Osteoblast (primary cell): ENCODE data around the gene DNAH12. TPM values are rescaled to one million over a fixed set of nuclear protein-coding genes. Genes with fewer than 3 reads are reported as not detected.
A peak's percentile ranks its signal among the peaks of the same experiment; 100 is the strongest.

Experiments used
- DNase-seq: peaks from one replicate; pipeline ENCODE4 v3.0.0; 2011; ENCODE audit warnings: low spot score, mixed read lengths; ENCODE audit not compliant: insufficient read length; ENCODE audit errors: missing footprints
- H2AFZ ChIP-seq: 2 replicates; pipeline ENCODE4 v1.6.0; 2011; ENCODE audit warnings: mild to moderate bottlenecking, low read length
- H3K27ac ChIP-seq: 2 replicates; pipeline ENCODE4 v1.5.1; 2011; ENCODE audit warnings: mild to moderate bottlenecking, low read depth, low read length, moderate library complexity
- H3K27me3 ChIP-seq: 2 replicates; pipeline ENCODE4 v1.6.0; 2012; ENCODE audit warnings: mild to moderate bottlenecking, control low read depth, inconsistent platforms, low read length, moderate library complexity; ENCODE audit not compliant: insufficient read depth
- H3K36me3 ChIP-seq: 2 replicates; pipeline ENCODE4 v1.5.1; 2011; ENCODE audit warnings: mild to moderate bottlenecking, low read length, control low read depth, moderate library complexity; ENCODE audit not compliant: insufficient read depth
- H3K4me1 ChIP-seq: 2 replicates; pipeline ENCODE4 v1.5.1; 2011; ENCODE audit warnings: mild to moderate bottlenecking, low read length, control low read depth, moderate library complexity; ENCODE audit not compliant: insufficient read depth
- H3K4me2 ChIP-seq: 2 replicates; pipeline ENCODE4 v1.6.0; 2011; ENCODE audit warnings: mild to moderate bottlenecking, low read length; ENCODE audit not compliant: insufficient read depth
- H3K4me3 ChIP-seq: fragments of 200-600 bp; sonication (generic); 3 replicates; pipeline ENCODE4 v1.5.1; 2012; ENCODE audit warnings: mild to moderate bottlenecking, low read length, inconsistent platforms; ENCODE audit not compliant: insufficient read depth
- H3K79me2 ChIP-seq: 2 replicates; pipeline ENCODE4 v1.6.0; 2012; ENCODE audit warnings: mild to moderate bottlenecking, low read length, control low read depth, inconsistent platforms; ENCODE audit not compliant: insufficient read depth
- H3K9me3 ChIP-seq: 2 replicates; pipeline ENCODE4 v1.5.1; 2011; ENCODE audit warnings: low read depth, low read length, control low read depth
- H4K20me1 ChIP-seq: 2 replicates; pipeline ENCODE4 v1.6.0; 2012; ENCODE audit warnings: mild to moderate bottlenecking, low read length, control low read depth; ENCODE audit not compliant: insufficient read depth
- CTCF ChIP-seq: IDR thresholded peaks from 2 replicates; pipeline ENCODE4 v1.5.1; 2011; ENCODE audit warnings: mild to moderate bottlenecking, low read depth, low read length, moderate library complexity; ENCODE audit errors: extremely low read depth
- total RNA-seq: library from RNA; depleted of rRNA; stranded (reverse); fragments of >200 nt; gene quantifications from 2 replicates; pipeline ENCODE4 v1.2.3, GENCODE V29; 2012

Gene DNAH12
- total RNA-seq, 1 donor = under 0.01 TPM

DNA sequence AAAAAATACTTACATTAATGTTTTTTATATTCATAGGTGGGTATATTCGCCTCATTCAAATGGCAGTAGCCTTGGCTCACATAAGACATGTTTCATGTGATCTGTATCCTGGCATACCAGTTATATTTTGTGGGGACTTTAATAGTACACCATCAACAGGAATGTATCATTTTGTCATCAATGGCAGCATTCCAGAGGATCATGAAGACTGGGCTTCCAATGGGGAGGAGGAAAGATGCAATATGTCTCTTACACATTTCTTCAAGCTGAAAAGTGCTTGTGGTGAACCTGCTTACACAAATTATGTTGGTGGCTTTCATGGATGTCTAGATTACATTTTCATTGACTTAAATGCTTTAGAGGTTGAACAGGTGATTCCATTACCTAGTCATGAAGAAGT is 15.4 kb upstream of the DNAH12 start:
- Histone ChIP-seq H3K79me2 (peaks cover 52% of the 10 kb centered on the region), H2AFZ (no peak overlapping the region), H4K20me1 (peaks cover 10% of the 10 kb centered on the region), H3K4me2 (peak overlapping the region; percentile 2), H3K36me3 (peaks cover 20% of the 10 kb centered on the region), H3K4me3 (no peak overlapping the region), H3K4me1 (peaks cover 18% of the 10 kb centered on the region), H3K27ac (no peak overlapping the region), H3K27me3 (no peaks in the 10 kb centered on the region), H3K9me3 (no peaks in the 10 kb centered on the region)
- TF ChIP-seq CTCF = no peak
- DNase-seq = peak; percentile 78

GRCh38 chr3:57557085-57557537 is 13.0 kb upstream of the DNAH12 start:
- Histone ChIP-seq H2AFZ (peak overlapping the region; percentile 86), H4K20me1 (peaks cover 10% of the 10 kb centered on the region), H3K27me3 (no peaks in the 10 kb centered on the region), H3K4me3 (peak overlapping the region; percentile 94), H3K79me2 (peaks cover 50% of the 10 kb centered on the region), H3K9me3 (no peaks in the 10 kb centered on the region), H3K36me3 (peaks cover 10% of the 10 kb centered on the region), H3K27ac (peak overlapping the region; percentile 95), H3K4me2 (peak overlapping the region; percentile 84), H3K4me1 (peaks cover 18% of the 10 kb centered on the region)
- DNase-seq = peak; percentile 79
- no peak for TF ChIP-seq CTCF

DNA sequence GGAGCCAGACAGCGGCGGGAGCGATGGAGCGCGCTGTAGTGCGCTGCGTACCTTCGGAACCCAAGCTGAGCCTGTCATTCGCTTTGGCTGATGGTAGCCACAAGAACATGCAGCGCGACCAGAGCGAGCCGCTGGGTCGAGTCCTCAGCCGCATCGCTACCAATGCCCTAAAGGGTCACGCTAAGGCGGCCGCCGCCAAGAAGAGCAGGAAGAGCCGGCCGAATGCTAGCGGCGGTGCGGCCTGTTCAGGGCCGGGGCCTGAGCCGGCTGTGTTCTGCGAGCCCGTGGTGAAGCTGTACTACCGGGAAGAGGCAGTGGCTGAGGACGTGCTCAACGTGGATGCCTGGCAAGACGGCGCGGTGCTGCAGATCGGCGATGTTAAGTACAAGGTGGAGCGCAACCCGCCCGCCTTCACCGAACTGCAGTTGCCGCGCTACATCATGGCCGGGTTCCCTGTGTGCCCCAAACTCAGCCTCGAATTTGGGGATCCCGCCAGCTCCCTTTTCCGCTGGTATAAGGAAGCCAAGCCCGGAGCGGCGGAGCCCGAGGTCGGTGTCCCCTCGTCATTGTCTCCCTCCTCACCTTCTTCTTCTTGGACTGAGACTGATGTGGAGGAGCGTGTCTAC is 12.4 kb upstream of the DNAH12 start:
- H3K4me2 ChIP-seq = peak overlapping the region; percentile 84
- peaks cover 18% of the 10 kb centered on the region for H3K4me1 ChIP-seq
- H3K9me3 ChIP-seq = no peaks in the 10 kb centered on the region
- peak overlapping the region; percentile 86 for H2AFZ ChIP-seq
- DNase-seq = peak; percentile 76
- H4K20me1 ChIP-seq = peaks cover 10% of the 10 kb centered on the region
- peak overlapping the region; percentile 95 for H3K27ac ChIP-seq
- no peak for TF ChIP-seq CTCF
- no peaks in the 10 kb centered on the region for H3K27me3 ChIP-seq
- H3K79me2 ChIP-seq = peaks cover 48% of the 10 kb centered on the region
- H3K36me3 ChIP-seq = peaks cover 10% of the 10 kb centered on the region
- peak overlapping the region; percentile 94 for H3K4me3 ChIP-seq

DNA sequence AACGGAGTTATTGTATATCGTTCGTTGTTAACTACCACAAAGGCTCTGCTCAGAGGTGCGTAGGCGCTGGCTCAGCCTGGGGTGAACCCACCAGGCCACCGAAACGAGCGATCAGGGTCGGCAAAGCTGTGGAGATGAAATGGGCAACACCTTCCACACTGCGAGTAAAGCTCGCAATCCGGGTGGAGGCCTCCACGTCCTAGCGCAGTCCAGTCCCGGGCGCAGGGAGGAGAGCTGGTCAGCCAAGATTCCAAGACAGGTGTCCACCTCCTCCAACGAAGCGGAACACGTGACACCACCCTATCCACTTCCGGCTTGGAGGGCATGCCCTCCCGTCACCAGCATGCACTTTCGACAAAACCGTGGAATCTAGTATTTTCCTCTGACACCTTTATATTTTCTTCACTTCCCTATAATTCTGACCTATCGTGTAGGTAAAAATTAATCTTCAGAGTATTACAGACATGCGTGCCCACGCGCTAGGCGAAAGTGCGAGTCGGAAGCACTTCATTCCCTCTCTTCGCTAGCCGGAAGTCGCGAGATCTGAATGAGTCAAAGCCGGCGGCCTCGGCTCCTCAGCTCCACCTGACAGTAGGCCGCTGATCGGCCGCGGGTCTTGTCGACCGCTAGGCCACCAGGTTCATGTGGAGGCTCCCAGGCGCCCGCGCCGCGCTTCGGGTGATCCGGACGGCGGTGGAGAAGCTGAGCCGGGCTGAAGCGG is 11.8 kb upstream of the DNAH12 start, which contains the start of gene PDE12:
Gene PDE12, plus strand, starts transcription at position 537 of the 721 bp plus-strand sequence. Its CDS starts 106 bp downstream, at position 643.
- Histone ChIP-seq H3K4me1 (peaks cover 18% of the 10 kb centered on the region), H3K27me3 (no peaks in the 10 kb centered on the region), H3K79me2 (peaks cover 46% of the 10 kb centered on the region), H3K4me2 (peak within 1 kb of the TSS; percentile 84), H2AFZ (peak within 1 kb of the TSS; percentile 86), H3K9me3 (no peaks in the 10 kb centered on the region), H3K27ac (peak within 1 kb of the TSS; percentile 95), H4K20me1 (peaks cover 10% of the 10 kb centered on the region), H3K4me3 (peak within 1 kb of the TSS; percentile 94), H3K36me3 (peaks cover 7% of the 10 kb centered on the region)
- DNase-seq = peak; percentile 91
- TF ChIP-seq CTCF = no peak
